Natural killer cell (primary cell): ENCODE measurements around the gene MEIS2. TPM values are rescaled to one million over a fixed set of nuclear protein-coding genes. Genes with fewer than 3 reads are reported as not detected.

Source experiments
- ATAC-seq, 3 donors: fragments of 150-1000 bp in 2 of 3; fragments of 200-7000 bp in 1 of 3; cut with Tn5 transposase; 1 replicate in 1 of 3; 2 replicates in 2 of 3; pipeline ENCODE4 v1.10.0; 2021; ENCODE audit warnings: mild to moderate bottlenecking in 2 of 3, moderate library complexity in 2 of 3
- DNase-seq, 2 donors: peaks; one replicate each; pipeline versions ENCODE4 v3.0.0 to v3.0.0-alpha.2; 2013 to 2021; ENCODE audit warnings: mixed read lengths in 1 of 2
- H3K27ac ChIP-seq: one replicate; pipeline ENCODE4 v1.5.1; 2013; ENCODE audit warnings: mild to moderate bottlenecking, low read length
- H3K27me3 ChIP-seq: one replicate; pipeline ENCODE4 v1.6.1; 2013; ENCODE audit warnings: low read length; ENCODE audit not compliant: control insufficient read depth, insufficient read depth
- H3K36me3 ChIP-seq: one replicate; pipeline ENCODE4 v1.6.1; 2013; ENCODE audit warnings: low read length; ENCODE audit not compliant: control insufficient read depth, insufficient read depth
- H3K4me1 ChIP-seq: one replicate; pipeline ENCODE4 v1.6.1; 2013; ENCODE audit warnings: low read length; ENCODE audit not compliant: control insufficient read depth, insufficient read depth
- H3K4me3 ChIP-seq: one replicate; pipeline ENCODE4 v1.5.1; 2013; ENCODE audit warnings: low read length
- H3K9me3 ChIP-seq: one replicate; pipeline ENCODE4 v1.6.1; 2013; ENCODE audit warnings: low read length; ENCODE audit not compliant: control insufficient read depth, insufficient read depth
- H3K27ac Mint-ChIP-seq, 2 donors: one replicate each; pipeline ENCODE4 v1.8.0; 2022; ENCODE audit warnings: mild to moderate bottlenecking in 2 of 2, mixed read lengths in 2 of 2, moderate library complexity in 1 of 2
- H3K27me3 Mint-ChIP-seq, 2 donors: one replicate each; pipeline ENCODE4 v1.8.0; 2022; ENCODE audit warnings: low read depth in 2 of 2, mixed read lengths in 2 of 2
- H3K36me3 Mint-ChIP-seq: one replicate; pipeline ENCODE4 v1.8.0; 2022; ENCODE audit warnings: mixed read lengths
- H3K4me1 Mint-ChIP-seq, 2 donors: one replicate each; pipeline ENCODE4 v1.8.0; 2022; ENCODE audit warnings: mixed read lengths in 2 of 2
- H3K4me3 Mint-ChIP-seq: one replicate; pipeline ENCODE4 v1.8.0; 2022; ENCODE audit warnings: mild to moderate bottlenecking, moderate library complexity, mixed read lengths
- H3K9me3 Mint-ChIP-seq, 2 donors: one replicate each; pipeline ENCODE4 v1.8.0; 2022; ENCODE audit warnings: mixed read lengths in 2 of 2
- WGBS: methylation state at CpG from one replicate; pipeline ENCODE4 v1.1.7; 2013; ENCODE audit warnings: missing lambda C conversion rate; ENCODE audit not compliant: insufficient coverage; 5-methylcytosine and 5-hydroxymethylcytosine counted together
- intact Hi-C: fragments of 100-400 bp; cut with micrococcal nuclease; formaldehyde crosslinking; loops from one replicate; pipeline ENCODE4 v1.14.2; 2022
- total RNA-seq, 4 donors: library from RNA; stranded (reverse); fragments of 120-200 nt in 1 of 4; gene quantifications; one replicate each; pipeline versions ENCODE4 v1.2.3 to v1.2.4, GENCODE V29; 2013 to 2022
- TF ChIP-seq, protein P1 (sequence below): fragments of 200-600 bp; IDR thresholded peaks from one replicate; pipeline ENCODE4 v1.8.0; 2022; ENCODE audit warnings: antibody characterized with exemption

The MEIS2 gene
- total RNA-seq, 3 donors from 2014 or later (not counting 1 experiment from before 2014, with no cell fraction given) = 0.35 TPM; not detected in 2

DNA sequence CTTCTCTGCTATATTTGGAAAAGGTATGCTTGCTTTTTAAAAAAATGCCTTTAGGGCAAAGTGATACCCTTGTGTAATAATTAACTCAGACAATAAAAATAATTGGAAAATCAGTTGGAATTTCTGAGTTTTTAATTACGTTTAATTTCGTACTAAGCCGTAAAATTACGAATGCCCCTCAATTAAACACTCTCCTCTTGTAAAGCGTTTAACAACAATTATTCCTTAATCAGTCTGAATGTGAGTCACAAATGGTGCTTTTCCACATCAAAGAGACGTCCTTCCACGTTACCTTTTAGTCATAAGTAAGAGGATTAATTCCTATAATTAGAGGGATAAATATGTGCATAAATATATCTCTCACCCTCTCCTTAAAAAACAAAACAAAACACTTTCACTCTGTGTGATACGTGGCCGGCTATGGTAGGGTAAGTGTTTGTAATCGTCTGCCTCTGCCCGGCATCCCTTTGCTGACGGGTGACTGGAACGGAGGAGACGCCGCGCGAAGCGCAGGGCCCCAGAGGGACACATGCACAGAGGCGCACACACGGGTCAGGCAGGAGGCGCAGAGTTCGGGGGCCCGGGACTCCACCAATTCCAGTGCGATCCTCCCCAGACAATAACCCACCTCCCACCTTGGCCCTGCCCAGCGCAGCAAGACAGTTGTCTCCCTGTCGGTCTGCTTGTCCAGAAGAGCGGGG, 9.7 kb upstream of the MEIS2 start:
- intact Hi-C loops = loop anchor here (10.0 kb wide), 1 partner anchor 225 kb away; no protein-coding TSS in a partner anchor
- no peak overlapping the region for H3K27ac ChIP-seq
- no peak overlapping the region for H3K4me3 Mint-ChIP-seq

GRCh38 chr15:37109168-37109871, 9.0 kb upstream of the MEIS2 start:
- Histone ChIP-seq H3K4me3 (no peak overlapping the region), H3K27me3 (peaks cover 70% of the 10 kb centered on the region), H3K36me3 (no peaks in the 10 kb centered on the region), H3K27ac (no peak overlapping the region), H3K4me1 (no peaks in the 10 kb centered on the region), H3K9me3 (no peaks in the 10 kb centered on the region)
- 18% methylated on average over 17 of the region's 18 CpGs for WGBS
- peaks cover 29% of the 10 kb centered on the region for H3K36me3 Mint-ChIP-seq
- ATAC-seq (no peak), DNase-seq (no peak)
- no peak overlapping the region for H3K27ac Mint-ChIP-seq
- H3K9me3 Mint-ChIP-seq = peaks cover 2 to 3% of the 10 kb centered on the region in 2 donors
- H3K4me3 Mint-ChIP-seq = no peak overlapping the region
- intact Hi-C loops = loop anchor here (10.0 kb wide), 1 partner anchor 225 kb away; no protein-coding TSS in a partner anchor
- TF ChIP-seq, protein P1, sequence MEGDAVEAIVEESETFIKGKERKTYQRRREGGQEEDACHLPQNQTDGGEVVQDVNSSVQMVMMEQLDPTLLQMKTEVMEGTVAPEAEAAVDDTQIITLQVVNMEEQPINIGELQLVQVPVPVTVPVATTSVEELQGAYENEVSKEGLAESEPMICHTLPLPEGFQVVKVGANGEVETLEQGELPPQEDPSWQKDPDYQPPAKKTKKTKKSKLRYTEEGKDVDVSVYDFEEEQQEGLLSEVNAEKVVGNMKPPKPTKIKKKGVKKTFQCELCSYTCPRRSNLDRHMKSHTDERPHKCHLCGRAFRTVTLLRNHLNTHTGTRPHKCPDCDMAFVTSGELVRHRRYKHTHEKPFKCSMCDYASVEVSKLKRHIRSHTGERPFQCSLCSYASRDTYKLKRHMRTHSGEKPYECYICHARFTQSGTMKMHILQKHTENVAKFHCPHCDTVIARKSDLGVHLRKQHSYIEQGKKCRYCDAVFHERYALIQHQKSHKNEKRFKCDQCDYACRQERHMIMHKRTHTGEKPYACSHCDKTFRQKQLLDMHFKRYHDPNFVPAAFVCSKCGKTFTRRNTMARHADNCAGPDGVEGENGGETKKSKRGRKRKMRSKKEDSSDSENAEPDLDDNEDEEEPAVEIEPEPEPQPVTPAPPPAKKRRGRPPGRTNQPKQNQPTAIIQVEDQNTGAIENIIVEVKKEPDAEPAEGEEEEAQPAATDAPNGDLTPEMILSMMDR = no peak
- H3K4me1 Mint-ChIP-seq = no peaks in the 10 kb centered on the region
- peaks cover 59 to 81% of the 10 kb centered on the region in 2 donors for H3K27me3 Mint-ChIP-seq

More for the DNA sequence above, 9.7 kb upstream of the MEIS2 start:
- 10% methylated on average over 24 of the region's 27 CpGs for WGBS
- no peak overlapping the region for H3K4me3 ChIP-seq
- Mint-ChIP-seq H3K9me3 (peaks cover 2 to 3% of the 10 kb centered on the region in 2 donors), H3K27ac (no peak overlapping the region), H3K36me3 (peaks cover 29% of the 10 kb centered on the region), H3K27me3 (peaks cover 58 to 74% of the 10 kb centered on the region in 2 donors), H3K4me1 (no peaks in the 10 kb centered on the region)
- peaks cover 63% of the 10 kb centered on the region for H3K27me3 ChIP-seq
- H3K9me3 ChIP-seq = no peaks in the 10 kb centered on the region
- no peaks in the 10 kb centered on the region for H3K4me1 ChIP-seq
- no peak for ATAC-seq
- DNase-seq = no peak
- TF ChIP-seq, protein P1 = no peak
- H3K36me3 ChIP-seq = no peaks in the 10 kb centered on the region

DNA sequence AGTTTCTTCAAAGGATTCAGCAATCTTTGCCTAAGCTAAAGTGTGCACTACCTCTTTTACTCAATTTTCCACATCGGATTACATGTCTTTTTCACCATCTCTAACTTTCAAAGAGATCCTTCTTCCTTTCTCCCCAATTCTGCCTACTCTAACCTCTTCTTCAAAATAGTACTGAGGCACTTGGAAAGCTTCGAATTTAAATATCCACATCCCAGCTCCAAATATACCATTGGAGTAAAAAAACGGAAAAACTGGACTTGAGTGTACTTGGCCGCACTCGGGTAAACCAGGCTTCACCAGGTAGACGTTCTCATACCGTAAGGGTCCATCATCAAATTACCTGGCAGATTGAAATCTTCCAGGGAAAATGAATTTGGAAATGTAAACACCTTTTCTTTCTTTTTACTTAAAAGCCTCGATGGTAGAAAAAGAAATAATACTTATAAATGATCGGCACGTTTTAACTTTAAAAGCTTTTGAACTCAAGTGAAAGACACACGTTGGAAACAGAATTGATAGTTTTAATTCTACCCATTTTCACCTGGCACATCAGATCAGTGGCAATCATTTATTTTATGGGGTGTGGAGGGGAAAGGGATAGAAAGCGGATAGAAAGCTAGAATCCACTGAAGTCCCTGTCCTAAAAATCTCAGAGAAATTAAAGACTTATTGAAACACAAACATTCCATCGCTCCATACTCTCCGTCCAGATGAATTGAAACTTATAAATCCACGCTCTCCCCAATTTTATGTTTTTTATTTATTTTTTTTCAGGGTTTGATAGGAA, 8.2 kb upstream of the MEIS2 start:
- Histone ChIP-seq H3K27ac (no peak overlapping the region), H3K9me3 (no peaks in the 10 kb centered on the region), H3K27me3 (peaks cover 74% of the 10 kb centered on the region), H3K4me1 (no peaks in the 10 kb centered on the region), H3K4me3 (no peak overlapping the region), H3K36me3 (no peaks in the 10 kb centered on the region)
- Mint-ChIP-seq H3K4me3 (no peak overlapping the region), H3K27ac (no peak overlapping the region), H3K36me3 (peaks cover 29% of the 10 kb centered on the region), H3K4me1 (no peaks in the 10 kb centered on the region), H3K9me3 (peaks cover 2 to 3% of the 10 kb centered on the region in 2 donors), H3K27me3 (peaks cover 65 to 89% of the 10 kb centered on the region in 2 donors)
- intact Hi-C loops = loop anchor here (10.0 kb wide), 1 partner anchor 224 kb away; no protein-coding TSS in a partner anchor
- DNase-seq = no peak
- 45% methylated on average over 8 of the region's 15 CpGs for WGBS
- ATAC-seq = no peak
- TF ChIP-seq, protein P1 = no peak
